Trophoblast cell (in vitro differentiated cells and primary cell): Measurements from ENCODE around the gene RELCH.
A peak's percentile ranks its signal among the peaks of the same experiment; 100 is the strongest.

ENCODE experiments used
- DNase-seq, 2 donors: peaks; one replicate each; pipeline ENCODE4 v3.0.0-alpha.2; 2016
- H2AFZ ChIP-seq: 2 replicates; pipeline ENCODE4 v1.6.1; 2013; ENCODE audit warnings: low read length, moderate library complexity, mild to moderate bottlenecking; ENCODE audit not compliant: insufficient read depth, poor library complexity
- H2AK5ac ChIP-seq: 2 replicates; pipeline ENCODE4 v1.6.1; 2013; ENCODE audit warnings: mild to moderate bottlenecking, low read length
- H2BK120ac ChIP-seq: 2 replicates; pipeline ENCODE4 v1.6.1; 2013; ENCODE audit warnings: low read length, mild to moderate bottlenecking, moderate library complexity; ENCODE audit not compliant: insufficient read depth, poor library complexity
- H2BK12ac ChIP-seq: 2 replicates; pipeline ENCODE4 v1.6.1; 2013; ENCODE audit warnings: mild to moderate bottlenecking, low read length, moderate library complexity
- H2BK5ac ChIP-seq: 2 replicates; pipeline ENCODE4 v1.6.1; 2013; ENCODE audit warnings: low read length, low read depth, moderate library complexity, mild to moderate bottlenecking; ENCODE audit not compliant: poor library complexity
- H3K14ac ChIP-seq: 2 replicates; pipeline ENCODE4 v1.6.1; 2013; ENCODE audit warnings: mild to moderate bottlenecking, low read length
- H3K18ac ChIP-seq: 2 replicates; pipeline ENCODE4 v1.6.1; 2013; ENCODE audit warnings: mild to moderate bottlenecking, low read length
- H3K23ac ChIP-seq: 2 replicates; pipeline ENCODE4 v1.6.1; 2013; ENCODE audit warnings: low read length
- H3K27ac ChIP-seq: 2 replicates; pipeline ENCODE4 v1.5.1; 2013; ENCODE audit warnings: low read depth, mild to moderate bottlenecking, inconsistent platforms, low read length, moderate library complexity
- H3K27me3 ChIP-seq: 2 replicates; pipeline ENCODE4 v1.6.1; 2013; ENCODE audit warnings: inconsistent platforms, mild to moderate bottlenecking, low read length, moderate library complexity; ENCODE audit not compliant: insufficient read depth
- H3K36me3 ChIP-seq, 2 experiments: 1 replicate in 1 of 2; 2 replicates in 1 of 2; pipeline ENCODE4 v1.6.1; 2013; ENCODE audit warnings: low read length in 2 of 2, mild to moderate bottlenecking in 2 of 2, moderate library complexity in 1 of 2; ENCODE audit not compliant: insufficient read depth in 2 of 2, control insufficient read depth in 1 of 2
- H3K4ac ChIP-seq: 2 replicates; pipeline ENCODE4 v1.6.1; 2013; ENCODE audit warnings: low read depth, mild to moderate bottlenecking, low read length, moderate library complexity
- H3K4me1 ChIP-seq, 2 experiments: 1 replicate in 1 of 2; 2 replicates in 1 of 2; pipeline ENCODE4 v1.6.1; 2013; ENCODE audit warnings: low read length in 2 of 2, mild to moderate bottlenecking in 2 of 2, moderate library complexity in 1 of 2; ENCODE audit not compliant: insufficient read depth in 2 of 2, control insufficient read depth in 1 of 2
- H3K4me2 ChIP-seq: 2 replicates; pipeline ENCODE4 v1.6.1; 2013; ENCODE audit warnings: inconsistent platforms, mild to moderate bottlenecking, low read length, moderate library complexity
- H3K4me3 ChIP-seq: 2 replicates; pipeline ENCODE4 v1.5.1; 2013; ENCODE audit warnings: mild to moderate bottlenecking, low read depth, low read length, inconsistent platforms
- H3K79me1 ChIP-seq: one replicate; pipeline ENCODE4 v1.6.1; 2013; ENCODE audit warnings: low read length
- H3K79me2 ChIP-seq: 2 replicates; pipeline ENCODE4 v1.6.1; 2013; ENCODE audit warnings: low read length, mild to moderate bottlenecking; ENCODE audit not compliant: control insufficient read depth, insufficient read depth, poor library complexity
- H3K9ac ChIP-seq: 2 replicates; pipeline ENCODE4 v1.6.1; 2013; ENCODE audit warnings: mild to moderate bottlenecking, low read length
- H3K9me3 ChIP-seq: 2 replicates; pipeline ENCODE4 v1.6.1; 2013; ENCODE audit warnings: low read depth, mild to moderate bottlenecking, control low read depth, inconsistent platforms, low read length; ENCODE audit not compliant: insufficient read depth
- H4K12ac ChIP-seq: 2 replicates; pipeline ENCODE4 v1.6.1; 2013; ENCODE audit warnings: low read depth, mild to moderate bottlenecking, low read length, moderate library complexity
- H4K8ac ChIP-seq: 2 replicates; pipeline ENCODE4 v1.6.1; 2013; ENCODE audit warnings: low read depth, mild to moderate bottlenecking, low read length, moderate library complexity
- H4K91ac ChIP-seq: one replicate; pipeline ENCODE4 v1.6.1; 2013; ENCODE audit warnings: low read depth, mild to moderate bottlenecking, low read length, moderate library complexity
- WGBS: extraction: QIAGEN DNeasy Blood & Tissue Kit; methylation state at CpG from one replicate; pipeline ENCODE4 v1.1.7; 2013; ENCODE audit warnings: missing lambda C conversion rate; ENCODE audit not compliant: insufficient read length, insufficient coverage; ENCODE audit errors: extremely low coverage; 5-methylcytosine and 5-hydroxymethylcytosine counted together

Gene RELCH

GRCh38 chr18:62182220-62182619 lies 4.8 kb upstream of the RELCH start:
- Histone ChIP-seq H4K8ac (no peak overlapping the region), H3K27me3 (no peaks in the 10 kb centered on the region), H3K4ac (no peak overlapping the region), H3K23ac (no peak overlapping the region), H2BK12ac (no peak overlapping the region), H3K9me3 (peaks cover under 1% of the 10 kb centered on the region), H4K91ac (no peak overlapping the region), H3K4me1 (no peaks in the 10 kb centered on the region), H2BK5ac (no peak overlapping the region), H2AFZ (no peak overlapping the region), H3K27ac (no peak overlapping the region), H3K14ac (no peak overlapping the region), H3K4me2 (no peak overlapping the region), H3K4me3 (no peak overlapping the region), H3K79me2 (peaks cover under 1% of the 10 kb centered on the region), H3K36me3 (no peaks in the 10 kb centered on the region), H2AK5ac (no peak overlapping the region), H3K79me1 (peaks cover 1% of the 10 kb centered on the region), H3K18ac (no peak overlapping the region), H2BK120ac (no peak overlapping the region), H4K12ac (no peak overlapping the region), H3K9ac (no peak overlapping the region)
- no peak for DNase-seq
- WGBS = no CpG with 5 or more reads among the region's 3 CpGs

GRCh38 chr18:62183578-62184195 lies 3.4 kb upstream of the RELCH start:
- no peak overlapping the region for H2BK12ac ChIP-seq
- no peak overlapping the region for H3K14ac ChIP-seq
- no peak overlapping the region for H2AK5ac ChIP-seq
- peaks cover 4% of the 10 kb centered on the region for H3K9me3 ChIP-seq
- H3K4ac ChIP-seq = peak overlapping the region; percentile 55
- H2AFZ ChIP-seq = no peak overlapping the region
- peak; percentile 16 to 84 for DNase-seq
- H3K18ac ChIP-seq = no peak overlapping the region
- no peak overlapping the region for H4K8ac ChIP-seq
- no peak overlapping the region for H2BK5ac ChIP-seq
- H3K36me3 ChIP-seq = no peaks in the 10 kb centered on the region
- H3K9ac ChIP-seq = no peak overlapping the region
- H3K4me3 ChIP-seq = no peak overlapping the region
- no peaks in the 10 kb centered on the region for H3K4me1 ChIP-seq
- H2BK120ac ChIP-seq = no peak overlapping the region
- H3K79me2 ChIP-seq = peaks cover 8% of the 10 kb centered on the region
- H3K27me3 ChIP-seq = no peaks in the 10 kb centered on the region
- H3K27ac ChIP-seq = no peak overlapping the region
- H3K79me1 ChIP-seq = peaks cover 8% of the 10 kb centered on the region
- no CpG with 5 or more reads among the region's 2 CpGs for WGBS
- no peak overlapping the region for H4K91ac ChIP-seq
- H3K23ac ChIP-seq = no peak overlapping the region
- no peak overlapping the region for H4K12ac ChIP-seq
- no peak overlapping the region for H3K4me2 ChIP-seq

- Histone ChIP-seq H4K91ac (no peak overlapping the region), H3K27me3 (no peaks in the 10 kb centered on the region), H3K4ac (no peak overlapping the region), H3K4me2 (peak overlapping the region; percentile 70), H4K12ac (no peak overlapping the region), H2BK120ac (no peak overlapping the region), H4K8ac (peak overlapping the region; percentile 76), H2AK5ac (no peak overlapping the region), H3K79me2 (peaks cover 12% of the 10 kb centered on the region), H3K36me3 (no peaks in the 10 kb centered on the region), H3K18ac (no peak overlapping the region), H3K23ac (no peak overlapping the region), H3K9ac (peak overlapping the region; percentile 86), H3K9me3 (peaks cover 4% of the 10 kb centered on the region), H2AFZ (peak overlapping the region; percentile 39), H3K4me3 (peak overlapping the region; percentile 96), H3K79me1 (peaks cover 8% of the 10 kb centered on the region), H2BK12ac (no peak overlapping the region), H3K14ac (no peak overlapping the region), H2BK5ac (no peak overlapping the region), H3K27ac (peak overlapping the region; percentile 53), H3K4me1 (no peaks in the 10 kb centered on the region)
- no CpG with 5 or more reads among the region's 12 CpGs for WGBS
- peak; percentile 62 to 79 for DNase-seq
Measured at GRCh38 chr18:62186499-62186773, 619 bp upstream of the RELCH start.

- peak overlapping the region; percentile 97 for H3K4me2 ChIP-seq
- peak overlapping the region; percentile 52 for H2BK5ac ChIP-seq
- peak overlapping the region; percentile 85 for H3K4ac ChIP-seq
- no peaks in the 10 kb centered on the region for H3K4me1 ChIP-seq
- peaks cover 12% of the 10 kb centered on the region for H3K79me2 ChIP-seq
- H4K12ac ChIP-seq = peak overlapping the region; percentile 9
- no peak overlapping the region for H3K23ac ChIP-seq
- DNase-seq = peak in 1 of 2 donors; percentile 70
- H3K27ac ChIP-seq = peak overlapping the region; percentile 82
- peak overlapping the region; percentile 13 for H2AFZ ChIP-seq
- no peak overlapping the region for H2BK12ac ChIP-seq
- H2BK120ac ChIP-seq = no peak overlapping the region
- H3K36me3 ChIP-seq = no peaks in the 10 kb centered on the region
- WGBS = no CpG with 5 or more reads among the region's 54 CpGs
- H4K91ac ChIP-seq = peak overlapping the region; percentile 78
- H2AK5ac ChIP-seq = peak overlapping the region; percentile 24
- peaks cover 4% of the 10 kb centered on the region for H3K9me3 ChIP-seq
- H3K18ac ChIP-seq = peak overlapping the region; percentile 74
- peak overlapping the region; percentile 75 for H3K14ac ChIP-seq
- peak overlapping the region; percentile 100 for H3K4me3 ChIP-seq
- H3K27me3 ChIP-seq = no peaks in the 10 kb centered on the region
- peaks cover 8% of the 10 kb centered on the region for H3K79me1 ChIP-seq
- peak overlapping the region; percentile 80 for H4K8ac ChIP-seq
- H3K9ac ChIP-seq = peak overlapping the region; percentile 89
Measured at GRCh38 chr18:62187543-62188510, 772 bp downstream of the RELCH start.
